Measurements from ENCODE around the gene PDZD4.

GRCh38 chrX:153854702-153855101 is 24.4 kb upstream of the PDZD4 start:
- TF ChIP-seq POLR2AphosphoS5 (IDR thresholded peaks at IDR 0.05; ENCODE audit: low read depth, low read length) (no peak), POLR2A (IDR thresholded peaks at IDR 0.05; ENCODE audit: low read depth, low read length) (no peak), TAF1 (IDR thresholded peaks at IDR 0.05; ENCODE audit: borderline replicate concordance, low read depth, low read length) (no peak)

All from GM12892 (cell line).